IMR-90 (cell line): ENCODE data around the gene ADAM12. TPM values are rescaled to one million over a fixed set of nuclear protein-coding genes. Genes with fewer than 3 reads are reported as not detected.

ENCODE experiments used
- ATAC-seq: fragments of 200-7000 bp; cut with Tn5 transposase; 2 replicates; pipeline ENCODE4 v1.9.1; 2020; ENCODE audit warnings: low read depth, mild to moderate bottlenecking, moderate library complexity
- BruUV-seq: library from RNA; stranded (reverse); fragments of 400-500 nt; replicated peaks from 2 replicates; lab custom pipeline; 2021; lab: Mats Ljungman, UMichigan
- CTCF ChIA-PET: fragments of 300-600 bp; formaldehyde crosslinking; extraction: SDS; loops from one replicate; lab custom pipeline; 2021; ENCODE audit warnings: antibody characterized with exemption; lab: Yijun Ruan, JAX
- POLR2A ChIA-PET: fragments of 300-600 bp; sonication (Branson Sonifier 250); formaldehyde crosslinking; loops from one replicate; lab custom pipeline; 2022; ENCODE audit warnings: antibody characterized with exemption; ENCODE audit not compliant: unreplicated experiment; lab: Charles Lee
- DNase-seq: peaks from one replicate; pipeline ENCODE4 v3.0.0; 2013
- H2AFZ ChIP-seq: replicated peaks from 2 replicates; pipeline ENCODE3; 2013; ENCODE audit warnings: low read length, mild to moderate bottlenecking; ENCODE audit not compliant: poor library complexity
- H2AK5ac ChIP-seq: 2 replicates; pipeline ENCODE4 v1.6.1; 2013; ENCODE audit warnings: low read depth, low read length, inconsistent platforms
- H2AK9ac ChIP-seq: replicated peaks from 2 replicates; pipeline ENCODE3; 2013; ENCODE audit warnings: mild to moderate bottlenecking, low read depth, low read length, moderate library complexity; ENCODE audit not compliant: poor library complexity
- H2BK120ac ChIP-seq: 2 replicates; pipeline ENCODE4 v1.6.1; 2013; ENCODE audit warnings: low read depth, low read length, inconsistent platforms
- H2BK15ac ChIP-seq: 3 replicates; pipeline ENCODE4 v1.6.1; 2013; ENCODE audit warnings: low read depth, low read length, inconsistent platforms
- H2BK20ac ChIP-seq: 2 replicates; pipeline ENCODE4 v1.6.1; 2013; ENCODE audit warnings: low read depth, mild to moderate bottlenecking, inconsistent platforms, low read length, moderate library complexity
- H2BK5ac ChIP-seq: 2 replicates; pipeline ENCODE4 v1.6.1; 2013; ENCODE audit warnings: mild to moderate bottlenecking, low read depth, low read length, inconsistent platforms; ENCODE audit not compliant: poor library complexity, severe bottlenecking
- H3K14ac ChIP-seq: replicated peaks from 2 replicates; pipeline ENCODE4 v1.6.1; 2013; ENCODE audit warnings: low read depth, low read length, inconsistent platforms
- H3K18ac ChIP-seq: 2 replicates; pipeline ENCODE4 v1.6.1; 2013; ENCODE audit warnings: low read depth, low read length, control low read depth
- H3K23ac ChIP-seq: 2 replicates; pipeline ENCODE4 v1.6.1; 2013; ENCODE audit warnings: low read depth, low read length, inconsistent platforms
- H3K27ac ChIP-seq: 2 replicates; pipeline ENCODE4 v1.5.1; 2013; ENCODE audit warnings: mild to moderate bottlenecking, control low read depth, low read length; ENCODE audit not compliant: insufficient read depth
- H3K27me3 ChIP-seq: 2 replicates; pipeline ENCODE4 v1.6.1; 2013; ENCODE audit warnings: low read length; ENCODE audit not compliant: control insufficient read depth, insufficient read depth
- H3K36me3 ChIP-seq: 2 replicates; pipeline ENCODE4 v1.6.1; 2013; ENCODE audit warnings: low read length, mixed read lengths; ENCODE audit not compliant: control insufficient read depth, insufficient read depth
- H3K4ac ChIP-seq: 2 replicates; pipeline ENCODE4 v1.6.1; 2013; ENCODE audit warnings: low read depth, low read length, inconsistent platforms
- H3K4me1 ChIP-seq: 2 replicates; pipeline ENCODE4 v1.6.1; 2013; ENCODE audit warnings: low read length, mixed read lengths; ENCODE audit not compliant: control insufficient read depth, insufficient read depth
- H3K4me2 ChIP-seq: 2 replicates; pipeline ENCODE4 v1.6.1; 2013; ENCODE audit warnings: low read depth, mild to moderate bottlenecking, control low read depth, low read length, moderate library complexity
- H3K4me3 ChIP-seq: 2 replicates; pipeline ENCODE4 v1.5.1; 2013; ENCODE audit warnings: low read depth, mild to moderate bottlenecking, control low read depth, low read length, moderate library complexity; ENCODE audit not compliant: insufficient read depth
- H3K56ac ChIP-seq: 2 replicates; pipeline ENCODE4 v1.6.1; 2013; ENCODE audit warnings: low read length, inconsistent platforms; ENCODE audit not compliant: insufficient read depth; ENCODE audit errors: extremely low read depth
- H3K79me1 ChIP-seq, 2 experiments: 2 replicates each; pipeline ENCODE4 v1.6.1; 2013; ENCODE audit warnings: low read length in 2 of 2, inconsistent platforms in 1 of 2, low read depth in 1 of 2
- H3K9ac ChIP-seq: 2 replicates; pipeline ENCODE4 v1.6.1; 2013; ENCODE audit warnings: low read depth, low read length, control low read depth
- H3K9me1 ChIP-seq: 2 replicates; pipeline ENCODE4 v1.6.1; 2013; ENCODE audit warnings: low read length, inconsistent platforms; ENCODE audit not compliant: insufficient read depth
- H3K9me3 ChIP-seq: 2 replicates; pipeline ENCODE4 v1.6.1; 2013; ENCODE audit warnings: low read length; ENCODE audit not compliant: control insufficient read depth, insufficient read depth
- H4K20me1 ChIP-seq: 2 replicates; pipeline ENCODE4 v1.6.1; 2013; ENCODE audit warnings: low read length, inconsistent platforms; ENCODE audit not compliant: insufficient read depth
- H4K5ac ChIP-seq: 2 replicates; pipeline ENCODE4 v1.6.1; 2013; ENCODE audit warnings: mild to moderate bottlenecking, low read depth, low read length, control low read depth
- H4K8ac ChIP-seq, 2 experiments: 2 replicates each; pipeline ENCODE4 v1.6.1; 2013; ENCODE audit warnings: low read depth in 2 of 2, low read length in 2 of 2, control low read depth in 1 of 2, inconsistent platforms in 1 of 2
- H4K91ac ChIP-seq: 2 replicates; pipeline ENCODE4 v1.6.1; 2013; ENCODE audit warnings: low read depth, low read length, inconsistent platforms; ENCODE audit not compliant: insufficient read depth
- BHLHE40 ChIP-seq: fragments of 150-350 bp; IDR thresholded peaks from 2 replicates; pipeline ENCODE4 v1.6.1; 2016; ENCODE audit warnings: mild to moderate bottlenecking, low read depth, low read length
- CEBPB ChIP-seq: IDR thresholded peaks from 2 replicates; pipeline ENCODE4 v1.6.1; 2012; ENCODE audit warnings: low read depth, low read length, improper control_type of control experiment
- CHD1 ChIP-seq: IDR thresholded peaks from 2 replicates; pipeline ENCODE4 v1.6.1; 2012; ENCODE audit warnings: low read depth, low read length, improper control_type of control experiment
- FOS ChIP-seq: fragments of 150-350 bp; IDR thresholded peaks from 2 replicates; pipeline ENCODE4 v1.6.1; 2016; ENCODE audit warnings: low read depth, low read length
- MAFK ChIP-seq: IDR thresholded peaks from 2 replicates; pipeline ENCODE4 v1.6.1; 2012; ENCODE audit warnings: low read depth, low read length, improper control_type of control experiment
- MAZ ChIP-seq: IDR thresholded peaks from 2 replicates; pipeline ENCODE4 v1.6.1; 2012; ENCODE audit warnings: low read depth, mild to moderate bottlenecking, low read length, improper control_type of control experiment, moderate library complexity, borderline replicate concordance
- MXI1 ChIP-seq: IDR thresholded peaks from 2 replicates; pipeline ENCODE4 v1.6.1; 2012; ENCODE audit warnings: low read depth, mild to moderate bottlenecking, low read length, moderate library complexity, borderline replicate concordance
- NFE2L2 ChIP-seq: fragments of 150-350 bp; IDR thresholded peaks from 2 replicates; pipeline ENCODE4 v1.6.1; 2016; ENCODE audit warnings: low read depth, mild to moderate bottlenecking, low read length
- POLR2A ChIP-seq: IDR thresholded peaks from 2 replicates; pipeline ENCODE4 v1.6.1; 2012; ENCODE audit warnings: mild to moderate bottlenecking, low read depth, low read length
- RAD21 ChIP-seq: IDR thresholded peaks from 2 replicates; pipeline ENCODE4 v1.6.1; 2012; ENCODE audit warnings: low read length, improper control_type of control experiment
- RCOR1 ChIP-seq: IDR thresholded peaks from 2 replicates; pipeline ENCODE4 v1.6.1; 2012; ENCODE audit warnings: mild to moderate bottlenecking, low read length, improper control_type of control experiment; ENCODE audit not compliant: insufficient replicate concordance
- RFX5 ChIP-seq: IDR thresholded peaks from 2 replicates; pipeline ENCODE4 v1.8.0; 2012; ENCODE audit warnings: low read depth, mild to moderate bottlenecking, low read length, moderate library complexity
- SMC3 ChIP-seq: fragments of 150-350 bp; IDR thresholded peaks from 2 replicates; pipeline ENCODE4 v1.6.1; 2016; ENCODE audit warnings: low read depth, mild to moderate bottlenecking, antibody characterized with exemption, low read length, moderate library complexity
- WGBS, 2 experiments: methylation state at CpG; one replicate each; pipeline versions ENCODE4 v1.1.5 to v1.1.7; 2013; ENCODE audit warnings: missing lambda C conversion rate in 2 of 2; ENCODE audit not compliant: insufficient read length in 1 of 2; ENCODE audit errors: extremely low coverage in 2 of 2; 5-methylcytosine and 5-hydroxymethylcytosine counted together
- dilution Hi-C: fragments of 300-500 bp; cut with HindIII; formaldehyde crosslinking; loops from one replicate; pipeline ENCODE4 v1.14.3; 2018; ENCODE audit warnings: low sequenced_read_pairs; ENCODE audit not compliant: unreplicated experiment
- in situ Hi-C: fragments of 300-500 bp; cut with MboI; formaldehyde crosslinking; loops from 3 replicates; pipeline ENCODE4 v1.14.3; 2019; ENCODE audit warnings: low sequenced_read_pairs, inconsistent platforms, mixed read lengths
- intact Hi-C: fragments of 100-400 bp; cut with micrococcal nuclease; formaldehyde crosslinking; loops from 2 replicates; pipeline ENCODE4 v1.10.0; 2022
- polyA plus RNA-seq, 3 experiments: library from polyadenylated mRNA; depleted of rRNA; stranded (reverse); fragments of >200 nt; gene quantifications; 2 replicates each; pipeline ENCODE4 v1.2.3, GENCODE V29; 2012; ENCODE audit warnings: low replicate concordance in 1 of 3
- total RNA-seq: library from RNA; depleted of rRNA; stranded (reverse); fragments of >200 nt; gene quantifications from 2 replicates; pipeline ENCODE4 v1.2.3, GENCODE V29; 2012
- TF ChIP-seq, protein P1 (sequence below): fragments of 150-350 bp; IDR thresholded peaks from 2 replicates; pipeline ENCODE4 v1.6.1; 2017; ENCODE audit warnings: mild to moderate bottlenecking, antibody characterized with exemption, low read length, low read depth
- TF ChIP-seq, protein P2 (sequence below): conservative IDR thresholded peaks from 2 replicates; pipeline ENCODE4 v1.5.1; 2012; ENCODE audit warnings: mild to moderate bottlenecking, low read depth, low read length, improper control_type of control experiment
- TF ChIP-seq, protein P3 (sequence below): fragments of 150-350 bp; IDR thresholded peaks from 2 replicates; pipeline ENCODE4 v1.6.1; 2016; ENCODE audit warnings: low read depth, mild to moderate bottlenecking, low read length, moderate library complexity, borderline replicate concordance

Gene ADAM12
- total and polyA plus RNA-seq, 2 of the 4 experiments (the other 2 are of a cell fraction), result 9.6 to 10.2 TPM

DNA sequence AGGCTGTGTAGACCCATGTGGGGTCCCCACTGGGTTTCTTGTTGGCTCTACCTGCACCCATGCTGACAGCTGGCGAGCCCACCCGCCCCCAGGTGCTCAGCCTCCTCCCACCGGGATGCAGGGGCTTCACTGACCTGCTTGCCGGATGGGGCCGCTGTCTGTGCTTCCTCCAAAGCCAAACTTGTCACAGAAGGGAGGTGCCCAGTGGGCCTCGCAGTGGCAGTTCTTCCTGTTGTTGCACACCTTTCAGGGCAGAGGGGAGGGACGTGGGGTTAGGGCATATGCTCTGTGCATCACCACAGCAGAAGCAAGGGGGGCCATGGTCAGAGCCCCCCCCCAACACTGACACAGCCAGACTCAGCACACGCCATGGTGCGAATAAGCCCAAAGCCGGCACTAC, 345.4 kb downstream of the ADAM12 start:
- Histone ChIP-seq H3K4ac (no peak overlapping the region), H3K36me3 (no peaks in the 10 kb centered on the region), H3K4me2 (no peak overlapping the region), H3K14ac (no peak overlapping the region), H3K9ac (no peak overlapping the region), H3K23ac (no peak overlapping the region), H4K20me1 (no peaks in the 10 kb centered on the region), H3K56ac (no peak overlapping the region), H2AFZ (no peak overlapping the region), H4K5ac (no peak overlapping the region), H2BK20ac (no peak overlapping the region), H3K9me3 (no peaks in the 10 kb centered on the region; the same call in 1 of the 2 replicates), H2BK5ac (no peak overlapping the region), H3K9me1 (no peaks in the 10 kb centered on the region), H4K8ac (no peak overlapping the region), H3K4me3 (no peak overlapping the region), H3K79me1 (no peaks in the 10 kb centered on the region), H2BK120ac (no peak overlapping the region), H2AK5ac (no peak overlapping the region), H3K27me3 (no peaks in the 10 kb centered on the region), H2AK9ac (no peak overlapping the region), H2BK15ac (no peak overlapping the region), H3K18ac (no peak overlapping the region), H3K27ac (no peak overlapping the region), H4K91ac (no peak overlapping the region), H3K4me1 (0 out of 2 replicates have a peak, but pooled peaks cover 3% of the 10 kb centered on the region)
- no peak for ATAC-seq
- DNase-seq, result no peak
- no TSS peak for BruUV-seq
- intact Hi-C loops (no loop called here), dilution Hi-C loops (no loop called here), in situ Hi-C loops (no loop called here)
- WGBS, 2 experiments, result 100% methylated on average over 3 of the region's 10 CpGs; no CpG with 5 or more reads in 1 of the 2 experiments
- ChIA-PET POLR2A (no interaction called here), CTCF (no interaction called here)
- TF ChIP-seq SMC3 (no peak), MAZ (no peak), POLR2A (no peak), RAD21 (no peak), BHLHE40 (no peak), FOS (no peak), CHD1 (no peak), MXI1 (no peak), NFE2L2 (no peak), MAFK (no peak), CEBPB (no peak), RFX5 (no peak), RCOR1 (no peak)
- TF ChIP-seq, protein P1, sequence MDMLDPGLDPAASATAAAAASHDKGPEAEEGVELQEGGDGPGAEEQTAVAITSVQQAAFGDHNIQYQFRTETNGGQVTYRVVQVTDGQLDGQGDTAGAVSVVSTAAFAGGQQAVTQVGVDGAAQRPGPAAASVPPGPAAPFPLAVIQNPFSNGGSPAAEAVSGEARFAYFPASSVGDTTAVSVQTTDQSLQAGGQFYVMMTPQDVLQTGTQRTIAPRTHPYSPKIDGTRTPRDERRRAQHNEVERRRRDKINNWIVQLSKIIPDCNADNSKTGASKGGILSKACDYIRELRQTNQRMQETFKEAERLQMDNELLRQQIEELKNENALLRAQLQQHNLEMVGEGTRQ, result no peak
- TF ChIP-seq, protein P2, sequence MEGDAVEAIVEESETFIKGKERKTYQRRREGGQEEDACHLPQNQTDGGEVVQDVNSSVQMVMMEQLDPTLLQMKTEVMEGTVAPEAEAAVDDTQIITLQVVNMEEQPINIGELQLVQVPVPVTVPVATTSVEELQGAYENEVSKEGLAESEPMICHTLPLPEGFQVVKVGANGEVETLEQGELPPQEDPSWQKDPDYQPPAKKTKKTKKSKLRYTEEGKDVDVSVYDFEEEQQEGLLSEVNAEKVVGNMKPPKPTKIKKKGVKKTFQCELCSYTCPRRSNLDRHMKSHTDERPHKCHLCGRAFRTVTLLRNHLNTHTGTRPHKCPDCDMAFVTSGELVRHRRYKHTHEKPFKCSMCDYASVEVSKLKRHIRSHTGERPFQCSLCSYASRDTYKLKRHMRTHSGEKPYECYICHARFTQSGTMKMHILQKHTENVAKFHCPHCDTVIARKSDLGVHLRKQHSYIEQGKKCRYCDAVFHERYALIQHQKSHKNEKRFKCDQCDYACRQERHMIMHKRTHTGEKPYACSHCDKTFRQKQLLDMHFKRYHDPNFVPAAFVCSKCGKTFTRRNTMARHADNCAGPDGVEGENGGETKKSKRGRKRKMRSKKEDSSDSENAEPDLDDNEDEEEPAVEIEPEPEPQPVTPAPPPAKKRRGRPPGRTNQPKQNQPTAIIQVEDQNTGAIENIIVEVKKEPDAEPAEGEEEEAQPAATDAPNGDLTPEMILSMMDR, result no peak
- TF ChIP-seq, protein P3, sequence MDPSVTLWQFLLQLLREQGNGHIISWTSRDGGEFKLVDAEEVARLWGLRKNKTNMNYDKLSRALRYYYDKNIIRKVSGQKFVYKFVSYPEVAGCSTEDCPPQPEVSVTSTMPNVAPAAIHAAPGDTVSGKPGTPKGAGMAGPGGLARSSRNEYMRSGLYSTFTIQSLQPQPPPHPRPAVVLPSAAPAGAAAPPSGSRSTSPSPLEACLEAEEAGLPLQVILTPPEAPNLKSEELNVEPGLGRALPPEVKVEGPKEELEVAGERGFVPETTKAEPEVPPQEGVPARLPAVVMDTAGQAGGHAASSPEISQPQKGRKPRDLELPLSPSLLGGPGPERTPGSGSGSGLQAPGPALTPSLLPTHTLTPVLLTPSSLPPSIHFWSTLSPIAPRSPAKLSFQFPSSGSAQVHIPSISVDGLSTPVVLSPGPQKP, result no peak
